DND-41 (cell line): ENCODE measurements around the gene CCND1.

ENCODE experiments used
- ATAC-seq: fragments of 200-7000 bp; cut with Tn5 transposase; 3 replicates; pipeline ENCODE4 v1.9.1; 2021; ENCODE audit warnings: low read depth; ENCODE audit not compliant: insufficient read depth
- DNase-seq: peaks from one replicate; pipeline ENCODE4 v3.0.0-alpha.2; 2020
- H2AFZ ChIP-seq: 2 replicates; pipeline ENCODE4 v1.6.0; 2012; ENCODE audit warnings: low read depth, low read length
- H3K27ac ChIP-seq: 2 replicates; pipeline ENCODE4 v1.5.1; 2012; ENCODE audit warnings: low read length, inconsistent platforms
- H3K27me3 ChIP-seq: fragments of 200-600 bp; sonication (generic); 2 replicates; pipeline ENCODE4 v1.6.0; 2012; ENCODE audit warnings: low read length, mild to moderate bottlenecking, inconsistent platforms; ENCODE audit not compliant: insufficient read depth, poor library complexity
- H3K36me3 ChIP-seq: 2 replicates; pipeline ENCODE4 v1.5.1; 2012; ENCODE audit warnings: low read length, inconsistent platforms; ENCODE audit not compliant: insufficient read depth
- H3K4me1 ChIP-seq: 2 replicates; pipeline ENCODE4 v1.5.1; 2012; ENCODE audit warnings: mild to moderate bottlenecking, low read length; ENCODE audit not compliant: insufficient read depth
- H3K4me2 ChIP-seq: 2 replicates; pipeline ENCODE4 v1.6.0; 2012; ENCODE audit warnings: mild to moderate bottlenecking, moderate library complexity, low read length, inconsistent platforms; ENCODE audit not compliant: insufficient read depth
- H3K4me3 ChIP-seq, 2 experiments: fragments of 200-600 bp in 1 of 2; shearing (Covaris generic) in 1 of 2; 2 replicates each; pipeline ENCODE4 v1.5.1; 2012 to 2016; ENCODE audit warnings: inconsistent platforms in 2 of 2, low read length in 2 of 2, mild to moderate bottlenecking in 2 of 2, low read depth in 1 of 2, moderate library complexity in 1 of 2
- H3K79me2 ChIP-seq: 2 replicates; pipeline ENCODE4 v1.6.0; 2012; ENCODE audit warnings: low read length, inconsistent platforms; ENCODE audit not compliant: insufficient read depth
- H3K9ac ChIP-seq: 2 replicates; pipeline ENCODE4 v1.6.0; 2012; ENCODE audit warnings: low read depth, mild to moderate bottlenecking, inconsistent platforms, low read length, moderate library complexity
- H3K9me3 ChIP-seq: 2 replicates; pipeline ENCODE4 v1.5.1; 2012; ENCODE audit warnings: low read length, moderate library complexity, mild to moderate bottlenecking, inconsistent platforms; ENCODE audit not compliant: insufficient read depth, severe bottlenecking
- H4K20me1 ChIP-seq: 2 replicates; pipeline ENCODE4 v1.6.0; 2012; ENCODE audit warnings: low read length; ENCODE audit not compliant: insufficient read depth
- CTCF ChIP-seq: IDR thresholded peaks from 2 replicates; pipeline ENCODE4 v1.5.1; 2012; ENCODE audit warnings: borderline replicate concordance, low read length, moderate library complexity, mild to moderate bottlenecking; ENCODE audit not compliant: poor library complexity, severe bottlenecking; ENCODE audit errors: extremely low read depth
- EZH2 ChIP-seq: IDR thresholded peaks from 3 replicates; pipeline ENCODE4 v1.6.1; 2012; ENCODE audit warnings: borderline replicate concordance, low read depth, mild to moderate bottlenecking, moderate library complexity, low read length, inconsistent platforms; ENCODE audit not compliant: severe bottlenecking

The CCND1 gene

DNA sequence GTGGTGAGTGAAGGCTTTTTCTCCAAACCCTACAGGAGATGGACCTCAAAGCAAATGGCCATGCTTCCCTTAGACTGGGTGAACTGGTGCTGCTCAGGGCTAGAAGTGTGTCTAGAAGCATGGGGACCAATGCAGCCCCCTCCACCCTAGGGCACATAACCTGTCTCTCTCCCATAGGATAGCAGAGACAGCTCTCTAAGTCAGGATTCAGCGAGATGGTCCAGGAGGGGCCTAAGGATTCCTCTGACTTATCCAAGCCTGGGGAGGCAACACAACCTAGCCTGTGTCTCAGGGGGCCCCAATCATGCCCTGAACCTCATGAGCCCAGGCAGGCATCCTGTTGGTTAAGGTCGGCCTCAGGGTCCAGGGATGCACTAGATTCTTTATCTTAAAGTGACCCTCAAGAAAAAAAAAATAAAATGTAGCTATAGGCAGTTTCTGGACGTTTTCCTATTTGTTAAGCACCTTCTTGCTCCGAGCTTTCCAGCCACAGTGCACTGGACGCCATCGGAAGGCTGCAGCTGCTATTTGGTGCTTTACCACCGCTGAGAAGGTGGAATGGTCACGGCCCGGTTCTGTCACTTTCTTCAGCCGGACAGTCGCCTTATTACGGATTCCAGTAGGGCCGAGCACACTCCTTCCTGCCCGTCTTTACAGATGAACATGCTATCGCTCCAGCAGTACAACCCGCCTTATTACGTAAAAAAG lies 5.0 kb upstream of the CCND1 start:
- Histone ChIP-seq H3K4me3 (no peak overlapping the region), H3K27ac (no peak overlapping the region), H3K4me1 (no peaks in the 10 kb centered on the region), H3K9ac (no peak overlapping the region), H3K4me2 (no peak overlapping the region), H3K36me3 (no peaks in the 10 kb centered on the region), H2AFZ (no peak overlapping the region), H3K79me2 (no peaks in the 10 kb centered on the region), H3K9me3 (no peaks in the 10 kb centered on the region), H3K27me3 (no peaks in the 10 kb centered on the region), H4K20me1 (no peaks in the 10 kb centered on the region)
- DNase-seq (no peak), ATAC-seq (no peak)
- TF ChIP-seq CTCF (no peak), EZH2 (no peak)

DNA sequence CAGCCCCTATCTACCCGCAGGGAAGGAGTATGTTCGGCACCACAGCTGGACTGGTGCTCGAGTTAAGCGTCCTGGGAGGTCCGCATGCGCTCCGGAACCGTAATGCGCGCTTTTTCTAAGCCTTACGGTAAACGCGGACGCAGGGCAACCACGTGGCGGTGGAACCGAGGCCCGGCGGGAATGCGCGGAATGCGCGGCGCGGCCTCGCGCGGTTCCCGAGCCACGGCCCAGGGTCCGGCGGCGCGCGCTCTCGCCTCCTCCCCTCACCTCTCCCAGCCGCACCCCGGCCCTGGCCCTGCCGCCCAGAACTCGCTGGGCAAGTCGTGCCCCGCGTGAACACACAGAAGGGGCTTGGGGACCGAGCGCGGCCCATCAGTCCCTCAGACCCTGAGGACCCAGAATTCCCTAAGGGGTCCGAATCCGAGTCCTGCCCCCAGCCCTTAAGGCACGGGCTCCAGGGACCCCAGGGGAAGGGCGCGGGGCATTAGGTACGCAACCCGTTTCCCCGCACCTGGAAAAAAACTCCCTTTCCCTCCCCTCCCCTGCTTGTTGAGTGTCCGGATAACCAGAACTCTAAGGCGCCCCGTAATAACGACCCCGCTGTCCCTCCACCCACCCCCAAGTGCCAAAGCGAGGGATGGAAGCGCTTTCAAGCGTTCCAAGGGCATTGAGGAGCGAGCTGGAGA lies 4.3 kb upstream of the CCND1 start:
- Histone ChIP-seq H3K27me3 (no peaks in the 10 kb centered on the region), H4K20me1 (no peaks in the 10 kb centered on the region), H3K4me2 (no peak overlapping the region), H3K4me1 (no peaks in the 10 kb centered on the region), H3K36me3 (no peaks in the 10 kb centered on the region), H3K79me2 (no peaks in the 10 kb centered on the region), H3K9me3 (no peaks in the 10 kb centered on the region), H3K4me3 (no peak overlapping the region), H2AFZ (no peak overlapping the region), H3K9ac (no peak overlapping the region), H3K27ac (no peak overlapping the region)
- TF ChIP-seq CTCF (no peak), EZH2 (no peak)
- no peak for DNase-seq
- no peak for ATAC-seq

- H3K4me1 ChIP-seq: no peaks in the 10 kb centered on the region
- H4K20me1 ChIP-seq: no peaks in the 10 kb centered on the region
- ATAC-seq (no peak), DNase-seq (no peak)
- H3K79me2 ChIP-seq: no peaks in the 10 kb centered on the region
- TF ChIP-seq EZH2: no peak
- TF ChIP-seq CTCF: no peak
- no peaks in the 10 kb centered on the region for H3K36me3 ChIP-seq
- no peak overlapping the region for H3K9ac ChIP-seq
- no peak overlapping the region for H3K4me3 ChIP-seq
- H3K27ac ChIP-seq: no peak overlapping the region
- H3K9me3 ChIP-seq: no peaks in the 10 kb centered on the region
- H2AFZ ChIP-seq: no peak overlapping the region
- no peaks in the 10 kb centered on the region for H3K27me3 ChIP-seq
- H3K4me2 ChIP-seq: no peak overlapping the region
Measured at GRCh38 chr11:69637198-69637940, 3.6 kb upstream of the CCND1 start.
